Panc1 (cell line): ENCODE measurements around the gene MED13L. TPM values are rescaled to one million over a fixed set of nuclear protein-coding genes. Genes with fewer than 3 reads are reported as not detected.
"Not testable (repeated sequence)": the region's sequence is repeated elsewhere in the genome, so short reads cannot be mapped to it uniquely, and the experiment has no call there.

Experiments used
- ATAC-seq: fragments of 200-7000 bp; cut with Tn5 transposase; 2 replicates; pipeline ENCODE4 v1.9.1; 2020; ENCODE audit warnings: mild to moderate bottlenecking, moderate library complexity
- BruUV-seq: library from RNA; stranded (reverse); fragments of 400-500 nt; replicated peaks from 2 replicates; lab custom pipeline; 2021; lab: Mats Ljungman, UMichigan
- CTCF ChIA-PET: fragments of 300-600 bp; sonication (Branson Sonifier 250); formaldehyde crosslinking; loops from one replicate; lab custom pipeline; 2022; ENCODE audit warnings: antibody characterized with exemption; lab: Charles Lee
- POLR2A ChIA-PET: fragments of 300-600 bp; sonication (Branson Sonifier 250); formaldehyde crosslinking; loops from one replicate; lab custom pipeline; 2022; ENCODE audit warnings: antibody characterized with exemption; lab: Charles Lee
- DNase-seq: peaks from one replicate; pipeline ENCODE4 v3.0.0-alpha.2; 2010; ENCODE audit warnings: low read depth, low spot score
- H3K27ac ChIP-seq: 2 replicates; pipeline ENCODE4 v1.5.1; 2011; ENCODE audit warnings: mild to moderate bottlenecking, low read length, inconsistent platforms
- H3K27me3 ChIP-seq: fragments of 200-500 bp; sonication (Bioruptor generic); 2 replicates; pipeline ENCODE4 v1.6.0; 2014; ENCODE audit warnings: low read length, inconsistent platforms; ENCODE audit not compliant: control insufficient read depth, insufficient read depth
- H3K36me3 ChIP-seq: fragments of 200-500 bp; sonication (Bioruptor generic); 2 replicates; pipeline ENCODE4 v1.5.1; 2014; ENCODE audit warnings: inconsistent platforms, mild to moderate bottlenecking, low read length, moderate library complexity; ENCODE audit not compliant: control insufficient read depth, insufficient read depth
- H3K4me1 ChIP-seq: 2 replicates; pipeline ENCODE4 v1.5.1; 2011; ENCODE audit warnings: inconsistent platforms, mild to moderate bottlenecking, low read length, moderate library complexity; ENCODE audit not compliant: control insufficient read depth, insufficient read depth
- H3K4me3 ChIP-seq, 2 experiments: 2 replicates each; pipeline ENCODE4 v1.5.1; 2011 to 2012; ENCODE audit warnings: low read depth in 2 of 2, low read length in 2 of 2, mild to moderate bottlenecking in 2 of 2, inconsistent platforms in 1 of 2, moderate library complexity in 1 of 2
- H3K9me3 ChIP-seq: fragments of 200-500 bp; sonication (Bioruptor generic); 2 replicates; pipeline ENCODE4 v1.5.1; 2014; ENCODE audit warnings: low read depth, mild to moderate bottlenecking, inconsistent platforms, low read length, moderate library complexity; ENCODE audit not compliant: control insufficient read depth, insufficient read depth
- POLR2AphosphoS5 ChIP-seq: IDR thresholded peaks from 2 replicates; pipeline ENCODE4 v1.6.1; 2012; ENCODE audit warnings: mild to moderate bottlenecking, low read depth, low read length, moderate library complexity
- REST ChIP-seq, 2 experiments: IDR thresholded peaks; 2 replicates each; pipeline ENCODE4 v1.6.1; 2011 to 2012; ENCODE audit warnings: low read depth in 2 of 2, control low read depth in 1 of 2, low read length in 1 of 2, mild to moderate bottlenecking in 1 of 2, moderate library complexity in 1 of 2; ENCODE audit not compliant: insufficient read depth in 1 of 2
- SIN3A ChIP-seq: IDR thresholded peaks from 2 replicates; pipeline ENCODE4 v1.6.1; 2012; ENCODE audit warnings: low read depth, mild to moderate bottlenecking, low read length, moderate library complexity, borderline replicate concordance; ENCODE audit not compliant: insufficient read depth
- TCF7L2 ChIP-seq: IDR thresholded peaks from 2 replicates; pipeline ENCODE4 v1.6.1; 2011; ENCODE audit warnings: mild to moderate bottlenecking, low read depth, low read length, inconsistent platforms
- in situ Hi-C: cut with HindIII; loops from 2 replicates; pipeline ENCODE4 v1.10.0; 2016; ENCODE audit warnings: low sequenced_read_pairs, low pct_unique_long_range_greater_than_20kb
- intact Hi-C: fragments of 100-400 bp; cut with micrococcal nuclease; formaldehyde crosslinking; loops from one replicate; pipeline ENCODE4 v1.10.0; 2022; ENCODE audit not compliant: unreplicated experiment
- total RNA-seq: library from RNA; stranded (reverse); gene quantifications from one replicate; pipeline ENCODE4 v1.2.1, GENCODE V29; 2021; ENCODE audit not compliant: unreplicated experiment
- TF ChIP-seq, protein P1 (sequence below): fragments of 450-650 bp; IDR thresholded peaks from 2 replicates; pipeline ENCODE4 v1.5.1; 2017; ENCODE audit warnings: mild to moderate bottlenecking

MED13L gene
- total RNA-seq, 1 experiment from 2014 or later: 170 TPM

GRCh38 chr12:116242740-116243139 is 34.8 kb downstream of the MED13L start:
- TF ChIP-seq SIN3A (no peak), TCF7L2 (no peak), REST (IDR thresholded peaks at IDR 0.05; ENCODE audit: insufficient read depth in 1 of 2, low read depth in 2 of 2, low read length in 1 of 2) (no peak), POLR2AphosphoS5 (no peak)
- TF ChIP-seq, protein P1, sequence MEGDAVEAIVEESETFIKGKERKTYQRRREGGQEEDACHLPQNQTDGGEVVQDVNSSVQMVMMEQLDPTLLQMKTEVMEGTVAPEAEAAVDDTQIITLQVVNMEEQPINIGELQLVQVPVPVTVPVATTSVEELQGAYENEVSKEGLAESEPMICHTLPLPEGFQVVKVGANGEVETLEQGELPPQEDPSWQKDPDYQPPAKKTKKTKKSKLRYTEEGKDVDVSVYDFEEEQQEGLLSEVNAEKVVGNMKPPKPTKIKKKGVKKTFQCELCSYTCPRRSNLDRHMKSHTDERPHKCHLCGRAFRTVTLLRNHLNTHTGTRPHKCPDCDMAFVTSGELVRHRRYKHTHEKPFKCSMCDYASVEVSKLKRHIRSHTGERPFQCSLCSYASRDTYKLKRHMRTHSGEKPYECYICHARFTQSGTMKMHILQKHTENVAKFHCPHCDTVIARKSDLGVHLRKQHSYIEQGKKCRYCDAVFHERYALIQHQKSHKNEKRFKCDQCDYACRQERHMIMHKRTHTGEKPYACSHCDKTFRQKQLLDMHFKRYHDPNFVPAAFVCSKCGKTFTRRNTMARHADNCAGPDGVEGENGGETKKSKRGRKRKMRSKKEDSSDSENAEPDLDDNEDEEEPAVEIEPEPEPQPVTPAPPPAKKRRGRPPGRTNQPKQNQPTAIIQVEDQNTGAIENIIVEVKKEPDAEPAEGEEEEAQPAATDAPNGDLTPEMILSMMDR: no peak
- no peak for ATAC-seq
- ChIA-PET POLR2A (interaction anchor here (0.6 kb wide), 1 partner anchor 30 kb away, joined by 3 read pairs; no protein-coding TSS in a partner anchor), CTCF (no interaction called here)
- Histone ChIP-seq H3K4me3 (no peak overlapping the region), H3K9me3 (no peaks in the 10 kb centered on the region), H3K36me3 (no peaks in the 10 kb centered on the region), H3K4me1 (peaks cover 41% of the 10 kb centered on the region), H3K27ac (no peak overlapping the region), H3K27me3 (no peaks in the 10 kb centered on the region)
- in situ Hi-C loops: no loop called here
- intact Hi-C loops: no loop called here
- DNase-seq: no peak
- BruUV-seq: no TSS peak

DNA sequence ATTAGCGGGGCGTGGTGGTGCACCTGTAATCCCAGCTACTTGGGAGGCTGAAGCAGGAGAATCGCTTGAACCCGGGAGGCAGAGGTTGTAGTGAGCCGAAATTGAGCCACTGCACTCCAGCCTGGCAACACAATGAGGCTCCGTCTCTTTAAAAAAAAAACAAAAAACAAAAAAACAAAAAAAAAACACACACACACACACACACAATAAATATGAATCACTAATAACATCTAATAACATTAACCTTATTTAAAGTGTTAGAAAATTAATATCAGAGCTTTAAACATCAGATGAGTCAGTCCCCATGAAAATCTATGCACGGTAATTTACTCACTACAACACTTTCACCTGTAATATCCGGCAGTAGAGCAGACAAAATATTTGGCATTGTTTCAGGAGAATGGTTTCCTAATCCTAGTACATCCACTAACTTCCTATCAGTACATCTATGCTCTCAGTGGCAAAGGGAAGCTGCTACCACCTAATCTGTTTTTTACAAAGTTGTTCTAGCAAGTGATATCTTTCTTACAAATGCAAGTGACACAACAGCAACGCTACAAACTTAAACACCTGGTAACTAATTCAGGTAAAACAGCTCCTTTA is 36.2 kb downstream of the MED13L start:
- in situ Hi-C loops: no loop called here
- H3K9me3 ChIP-seq: no peaks in the 10 kb centered on the region
- no peak overlapping the region for H3K4me3 ChIP-seq
- ChIA-PET CTCF (interaction anchor here (0.7 kb wide), 1 partner anchor 1609 kb away, joined by 8 read pairs; no protein-coding TSS in a partner anchor), POLR2A (no interaction called here)
- BruUV-seq: no TSS peak
- H3K4me1 ChIP-seq: peaks cover 53% of the 10 kb centered on the region
- TF ChIP-seq POLR2AphosphoS5: no peak
- no peak for TF ChIP-seq TCF7L2
- TF ChIP-seq, protein P1: no peak
- no peak for TF ChIP-seq REST (IDR thresholded peaks at IDR 0.05; ENCODE audit: insufficient read depth in 1 of 2, low read depth in 2 of 2, low read length in 1 of 2)
- TF ChIP-seq SIN3A: no peak
- ATAC-seq: no peak
- intact Hi-C loops: no loop called here
- no peaks in the 10 kb centered on the region for H3K36me3 ChIP-seq
- DNase-seq: no peak
- no peaks in the 10 kb centered on the region for H3K27me3 ChIP-seq
- no peak overlapping the region for H3K27ac ChIP-seq

DNA sequence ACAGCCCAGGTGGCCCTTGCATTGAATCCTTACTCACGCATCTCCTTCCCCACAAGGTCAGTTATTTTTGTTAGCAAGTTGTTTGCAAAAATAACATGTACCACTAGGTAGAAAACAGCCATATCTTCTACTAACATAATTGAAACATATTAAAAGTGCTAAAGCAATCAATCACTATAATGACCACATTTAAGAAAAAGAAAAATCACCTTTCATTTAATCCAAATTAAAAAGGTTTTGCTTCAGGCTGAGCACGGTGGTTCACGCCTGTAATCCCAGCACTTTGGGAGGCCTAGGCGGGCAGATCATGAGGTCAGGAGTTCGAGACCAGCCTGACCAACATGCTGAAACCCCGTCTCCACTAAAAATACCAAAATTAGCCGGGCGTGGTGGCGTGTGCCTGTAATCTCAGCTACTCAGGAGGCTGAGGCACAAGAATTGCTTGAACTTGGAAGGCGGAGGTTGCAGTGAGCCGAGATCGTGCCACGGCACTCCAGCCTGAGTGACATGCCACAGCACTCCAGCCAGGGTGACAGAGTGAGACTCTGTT is 38.8 kb downstream of the MED13L start:
- H3K27ac ChIP-seq, BruUV-seq, H3K36me3 ChIP-seq, ATAC-seq, H3K9me3 ChIP-seq, intact Hi-C loops, CTCF ChIA-PET, H3K4me3 ChIP-seq, DNase-seq, in situ Hi-C loops, H3K27me3 ChIP-seq: not testable (repeated sequence)
- POLR2A ChIA-PET: interaction anchor here (0.6 kb wide), 1 partner anchor 297 kb away, joined by 22 read pairs; no protein-coding TSS in a partner anchor
- peaks cover 41% of the 10 kb centered on the region for H3K4me1 ChIP-seq
